PC-9 (cell line): Measurements from ENCODE around the gene CCDC63.

Source experiments
- CTCF ChIP-seq: fragments of 200-600 bp; sonication (generic); conservative IDR thresholded peaks from 2 replicates; pipeline ENCODE4 v1.6.1; 2017; ENCODE audit warnings: mixed run types, antibody characterized with exemption, mild to moderate bottlenecking, moderate library complexity
- EZH2 ChIP-seq: fragments of 200-600 bp; sonication (generic); IDR thresholded peaks from 2 replicates; pipeline ENCODE4 v1.8.0; 2017; ENCODE audit warnings: antibody characterized with exemption, low read depth

- TF ChIP-seq CTCF, result no peak
- TF ChIP-seq EZH2, result no peak
Measured at GRCh38 chr12:110906985-110907384, 60.2 kb downstream of the CCDC63 start.
